SK-N-SH (cell line): ENCODE measurements around the gene CISTR. TPM values are rescaled to one million over a fixed set of nuclear protein-coding genes. Genes with fewer than 3 reads are reported as not detected.

Experiments used
- CTCF ChIA-PET: fragments of 300-600, 350-600 bp; formaldehyde crosslinking; extraction: SDS; loops from one replicate; lab custom pipeline; 2021; lab: Yijun Ruan, JAX
- POLR2A ChIA-PET: fragments of 350-600 bp; sonication (Branson Sonifier 250); formaldehyde crosslinking; extraction: SDS; loops from one replicate; lab custom pipeline; 2020; ENCODE audit warnings: antibody characterized with exemption, inconsistent platforms; lab: Yijun Ruan, JAX
- DNase-seq: peaks from one replicate; pipeline ENCODE4 v3.0.0; 2012
- H2AFZ ChIP-seq: fragments of 200-600 bp; sonication (generic); 2 replicates; pipeline ENCODE4 v1.8.1; 2016; ENCODE audit warnings: antibody characterized with exemption, mild to moderate bottlenecking, low read depth
- H3F3A ChIP-seq: fragments of 200-600 bp; sonication (generic); replicated peaks from 2 replicates; pipeline ENCODE3; 2016; ENCODE audit warnings: antibody characterized with exemption, mild to moderate bottlenecking; ENCODE audit not compliant: insufficient read depth
- H3K27ac ChIP-seq, 2 experiments: fragments of 200-500 bp in 1 of 2; fragments of 200-600 bp in 1 of 2; sonication (Bioruptor generic) in 1 of 2; sonication (generic), shearing (Covaris generic) in 1 of 2; 2 replicates each; pipeline versions ENCODE4 v1.5.1 to v1.6.1; 2014 to 2016; ENCODE audit warnings: low read depth in 2 of 2, inconsistent platforms in 1 of 2, low read length in 1 of 2, mild to moderate bottlenecking in 1 of 2, mixed read lengths in 1 of 2
- H3K27me3 ChIP-seq: fragments of 200-600 bp; sonication (generic), shearing (Covaris generic); 2 replicates; pipeline ENCODE4 v1.6.1; 2016; ENCODE audit warnings: mixed run types; ENCODE audit not compliant: insufficient read depth
- H3K36me3 ChIP-seq, 2 experiments: fragments of 200-500 bp in 1 of 2; fragments of 200-600 bp in 1 of 2; sonication (Bioruptor generic) in 1 of 2; sonication (generic) in 1 of 2; replicated peaks in 1 of 2; 2 replicates each; pipeline versions ENCODE3 to v1.5.1; 2014 to 2016; ENCODE audit warnings: low read length in 1 of 2, mild to moderate bottlenecking in 1 of 2; ENCODE audit not compliant: insufficient read depth in 2 of 2, control insufficient read depth in 1 of 2
- H3K4me1 ChIP-seq, 2 experiments: fragments of 200-500 bp in 1 of 2; fragments of 200-600 bp in 1 of 2; sonication (Bioruptor generic) in 1 of 2; sonication (generic), shearing (Covaris generic) in 1 of 2; 2 replicates each; pipeline versions ENCODE4 v1.5.1 to v1.6.1; 2014 to 2016; ENCODE audit warnings: low read depth in 1 of 2, low read length in 1 of 2, mixed run types in 1 of 2; ENCODE audit not compliant: insufficient read depth in 2 of 2, control insufficient read depth in 1 of 2
- H3K4me2 ChIP-seq: fragments of 200-600 bp; sonication (generic), shearing (Covaris generic); 2 replicates; pipeline ENCODE4 v1.6.1; 2017; ENCODE audit warnings: mixed run types
- H3K4me3 ChIP-seq, 2 experiments: fragments of 200-500 bp in 1 of 2; fragments of 200-600 bp in 1 of 2; sonication (Bioruptor generic) in 1 of 2; sonication (generic), shearing (Covaris generic) in 1 of 2; 2 replicates each; pipeline versions ENCODE4 v1.5.1 to v1.8.1; 2014 to 2016; ENCODE audit warnings: low read depth in 2 of 2, inconsistent platforms in 1 of 2, low read length in 1 of 2, mild to moderate bottlenecking in 1 of 2, mixed read lengths in 1 of 2, moderate library complexity in 1 of 2
- H3K79me2 ChIP-seq: fragments of 200-600 bp; sonication (generic); 2 replicates; pipeline ENCODE4 v1.8.1; 2017; ENCODE audit warnings: mild to moderate bottlenecking; ENCODE audit not compliant: insufficient read depth
- H3K9ac ChIP-seq: fragments of 200-600 bp; sonication (generic); 2 replicates; pipeline ENCODE4 v1.6.1; 2017; ENCODE audit warnings: mixed run types
- H3K9me2 ChIP-seq: fragments of 200-600 bp; sonication (generic); 2 replicates; pipeline ENCODE4 v1.6.1; 2017; ENCODE audit warnings: mixed run types
- H3K9me3 ChIP-seq: fragments of 200-600 bp; sonication (generic); 2 replicates; pipeline ENCODE4 v1.6.1; 2017; ENCODE audit warnings: mixed run types, mild to moderate bottlenecking, moderate library complexity
- H4K20me1 ChIP-seq: fragments of 200-600 bp; sonication (generic); 2 replicates; pipeline ENCODE4 v1.6.1; 2017; ENCODE audit warnings: mild to moderate bottlenecking, mixed run types; ENCODE audit not compliant: insufficient read depth
- EP300 ChIP-seq, 2 experiments: IDR thresholded peaks; 2 replicates each; pipeline versions ENCODE4 v1.4.0 to v1.6.1; 2012; ENCODE audit warnings: borderline replicate concordance in 1 of 2, low read depth in 1 of 2, low read length in 1 of 2
- EZH2phosphoT487 ChIP-seq: fragments of 200-600 bp; sonication (generic); IDR thresholded peaks from 2 replicates; pipeline ENCODE4 v1.6.1; 2017; ENCODE audit warnings: low read depth, mixed run types, mild to moderate bottlenecking, antibody characterized with exemption, moderate library complexity, borderline replicate concordance
- FOXJ3 ChIP-seq: sonication (generic); formaldehyde crosslinking; IDR thresholded peaks from 2 replicates; pipeline ENCODE4 v1.5.1; 2020; ENCODE audit warnings: mild to moderate bottlenecking, missing genetic modification reagents
- GATA2 ChIP-seq: sonication (generic); formaldehyde crosslinking; IDR thresholded peaks from 2 replicates; pipeline ENCODE4 v1.5.0; 2020; ENCODE audit warnings: mild to moderate bottlenecking, missing genetic modification reagents
- JUND ChIP-seq: IDR thresholded peaks from 2 replicates; pipeline ENCODE4 v1.4.0; 2012
- MAX ChIP-seq: IDR thresholded peaks from 2 replicates; pipeline ENCODE4 v1.4.0; 2012; ENCODE audit warnings: low read depth
- MEF2A ChIP-seq: IDR thresholded peaks from 2 replicates; pipeline ENCODE4 v1.4.0; 2012; ENCODE audit warnings: low read depth, borderline replicate concordance
- NFIC ChIP-seq: IDR thresholded peaks from 2 replicates; pipeline ENCODE4 v1.4.0; 2012; ENCODE audit warnings: borderline replicate concordance
- NRF1 ChIP-seq: IDR thresholded peaks from 2 replicates; pipeline ENCODE4 v1.6.1; 2012; ENCODE audit warnings: low read depth, mild to moderate bottlenecking, low read length
- RAD21 ChIP-seq: IDR thresholded peaks from 2 replicates; pipeline ENCODE4 v1.6.1; 2012; ENCODE audit warnings: mild to moderate bottlenecking, low read length
- REST ChIP-seq: IDR thresholded peaks from 2 replicates; pipeline ENCODE4 v1.6.1; 2012; ENCODE audit warnings: mild to moderate bottlenecking, low read depth, low read length, moderate library complexity
- SMC3 ChIP-seq: IDR thresholded peaks from 2 replicates; pipeline ENCODE4 v1.6.1; 2012; ENCODE audit warnings: low read depth, low read length, improper control_type of control experiment
- TCF12 ChIP-seq: IDR thresholded peaks from 2 replicates; pipeline ENCODE4 v1.4.0; 2012
- TEAD4 ChIP-seq: IDR thresholded peaks from 2 replicates; pipeline ENCODE4 v1.4.0; 2012; ENCODE audit warnings: mild to moderate bottlenecking, borderline replicate concordance; ENCODE audit not compliant: insufficient read depth
- USF2 ChIP-seq: fragments of 150-350 bp; IDR thresholded peaks from 2 replicates; pipeline ENCODE4 v1.6.1; 2017; ENCODE audit warnings: antibody characterized with exemption, low read length, low read depth, borderline replicate concordance
- WGBS: methylation state at CpG from one replicate; pipeline ENCODE4 v1.1.6; 2017; ENCODE audit warnings: low lambda C conversion rate; 5-methylcytosine and 5-hydroxymethylcytosine counted together
- polyA plus RNA-seq, 3 experiments: library from polyadenylated mRNA; depleted of rRNA; stranded (reverse); fragments of >200 nt; gene quantifications; 2 replicates each; pipeline ENCODE4 v1.2.3, GENCODE V29; 2012

The CISTR gene
- polyA plus RNA-seq, 1 of the 3 experiments (the other 2 are of a cell fraction), result not detected

GRCh38 chr12:53717319-53717718, 34.5 kb downstream of the CISTR start:
- no peak for DNase-seq
- Histone ChIP-seq H3K27ac (no peak overlapping the region), H3K9me2 (no peaks in the 10 kb centered on the region), H3K4me2 (no peak overlapping the region), H3K27me3 (no peaks in the 10 kb centered on the region), H3K4me1 (no peaks in the 10 kb centered on the region), H2AFZ (no peak overlapping the region), H3K9ac (no peak overlapping the region), H3F3A (no peaks in the 10 kb centered on the region), H3K79me2 (no peaks in the 10 kb centered on the region), H3K9me3 (no peaks in the 10 kb centered on the region), H4K20me1 (no peaks in the 10 kb centered on the region), H3K4me3 (no peak overlapping the region), H3K36me3 (peaks cover 16 to 45% of the 10 kb centered on the region in 2 experiments)
- POLR2A ChIA-PET, result no interaction called here
- 90% methylated on average over 5 of the region's 5 CpGs for WGBS
- no peak for TF ChIP-seq NRF1
- no peak for TF ChIP-seq EP300 (IDR thresholded peaks at IDR 0.05; ENCODE audit: borderline replicate concordance in 1 of 2, low read depth in 1 of 2, low read length in 1 of 2)
- no peak for TF ChIP-seq TCF12
- TF ChIP-seq MEF2A, result no peak
- no peak for TF ChIP-seq TEAD4
- TF ChIP-seq GATA2 (CRISPR knock-in tag), result no peak
- TF ChIP-seq MAX, result no peak
- CTCF ChIA-PET, result interaction anchor here (0.9 to 5.3 kb wide), 6 partner anchors 10 to 29 kb away, joined by 3 to 37 read pairs (median 8); no protein-coding TSS in a partner anchor

- Histone ChIP-seq H3K9ac (no peak overlapping the region), H3K4me3 (no peak overlapping the region), H3K36me3 (peaks cover 5 to 19% of the 10 kb centered on the region in 2 experiments), H3K9me3 (no peaks in the 10 kb centered on the region), H2AFZ (no peak overlapping the region), H3K4me1 (no peaks in the 10 kb centered on the region), H3K4me2 (no peak overlapping the region), H3K9me2 (no peaks in the 10 kb centered on the region), H3K27me3 (peaks cover 2% of the 10 kb centered on the region), H3K27ac (no peak overlapping the region), H3F3A (no peaks in the 10 kb centered on the region), H4K20me1 (no peaks in the 10 kb centered on the region), H3K79me2 (no peaks in the 10 kb centered on the region)
- ChIA-PET POLR2A (no interaction called here), CTCF (interaction anchor here (0.7 to 5.3 kb wide), 8 partner anchors 12 to 500 kb away, joined by 3 to 37 read pairs (median 4); no protein-coding TSS in a partner anchor)
- 84% methylated on average over 4 of the region's 4 CpGs for WGBS
- no peak for DNase-seq
- TF ChIP-seq JUND, result no peak
- TF ChIP-seq FOXJ3, result no peak
- TF ChIP-seq MAX, result no peak
- TF ChIP-seq USF2, result no peak
- TF ChIP-seq, all 33 proteins: peak for 0
These were observed 37.8 kb downstream of the CISTR start for GRCh38 chr12:53714004-53714403.

- no peak overlapping the region for H3K27ac ChIP-seq
- no peaks in the 10 kb centered on the region for H3K79me2 ChIP-seq
- no peak for DNase-seq
- WGBS, result 91% methylated on average over 4 of the region's 9 CpGs
- no peaks in the 10 kb centered on the region for H3F3A ChIP-seq
- no peak overlapping the region for H3K4me3 ChIP-seq
- H3K9me2 ChIP-seq, result no peaks in the 10 kb centered on the region
- no peak overlapping the region for H3K9ac ChIP-seq
- H4K20me1 ChIP-seq, result no peaks in the 10 kb centered on the region
- no peaks in the 10 kb centered on the region for H3K9me3 ChIP-seq
- H3K4me2 ChIP-seq, result no peak overlapping the region
- CTCF ChIA-PET, result interaction anchor here (0.7 to 5.3 kb wide), 6 partner anchors 11 to 501 kb away, joined by 3 to 37 read pairs (median 14); no protein-coding TSS in a partner anchor
- POLR2A ChIA-PET, result no interaction called here
- peaks cover 3 to 19% of the 10 kb centered on the region in 2 experiments for H3K36me3 ChIP-seq
- no peaks in the 10 kb centered on the region for H3K4me1 ChIP-seq
- no peak overlapping the region for H2AFZ ChIP-seq
- peaks cover 5% of the 10 kb centered on the region for H3K27me3 ChIP-seq
- TF ChIP-seq REST, result no peak
- no peak for TF ChIP-seq SMC3
- no peak for TF ChIP-seq EP300 (IDR thresholded peaks at IDR 0.05; ENCODE audit: borderline replicate concordance in 1 of 2, low read depth in 1 of 2, low read length in 1 of 2)
- no peak for TF ChIP-seq NFIC
- TF ChIP-seq EZH2phosphoT487, result no peak
- no peak for TF ChIP-seq RAD21
These were observed 38.3 kb downstream of the CISTR start for GRCh38 chr12:53713516-53713915.
